GM21737 (cell line): ENCODE measurements around the gene PTCH2.

ENCODE experiments used
- ATAC-seq: cut with Tn5 transposase; IDR thresholded peaks from one replicate; pipeline ENCODE4 v1.9.1; 2021; ENCODE audit warnings: mild to moderate bottlenecking, moderate library complexity; ENCODE audit not compliant: unreplicated experiment

PTCH2 gene

GRCh38 chr1:44842862-44843655 lies at the start of gene PTCH2:
PTCH2 (minus strand) TSS chr1:44843253; CDS start chr1:44842932, 321 bp downstream.
- no peak for ATAC-seq

GRCh38 chr1:44890007-44890406 lies 47.0 kb upstream of the PTCH2 start:
- no peak for ATAC-seq

GRCh38 chr1:44885406-44885805 lies 42.4 kb upstream of the PTCH2 start:
- ATAC-seq, result no peak

GRCh38 chr1:44884746-44885145 lies 41.7 kb upstream of the PTCH2 start:
- no peak for ATAC-seq

- ATAC-seq, result no peak
Observed at GRCh38 chr1:44881011-44881632, 38.1 kb upstream of the PTCH2 start.

GRCh38 chr1:44874155-44874554 lies 31.1 kb upstream of the PTCH2 start:
- no peak for ATAC-seq

GRCh38 chr1:44870096-44870495 lies 27.0 kb upstream of the PTCH2 start:
- no peak for ATAC-seq

GRCh38 chr1:44867801-44868200 lies 24.7 kb upstream of the PTCH2 start:
- no peak for ATAC-seq

GRCh38 chr1:44862829-44863401 lies 19.9 kb upstream of the PTCH2 start:
- no peak for ATAC-seq

- no peak for ATAC-seq
Observed at GRCh38 chr1:44860891-44861425, 17.9 kb upstream of the PTCH2 start.

GRCh38 chr1:44860331-44860730 lies 17.3 kb upstream of the PTCH2 start:
- ATAC-seq, result no peak

GRCh38 chr1:44857446-44857845 lies 14.4 kb upstream of the PTCH2 start:
- no peak for ATAC-seq

GRCh38 chr1:44855742-44856141 lies 12.7 kb upstream of the PTCH2 start:
- ATAC-seq, result no peak

- ATAC-seq, result no peak
Observed at GRCh38 chr1:44854970-44855369, 11.9 kb upstream of the PTCH2 start.

GRCh38 chr1:44853201-44853600 lies 10.1 kb upstream of the PTCH2 start:
- ATAC-seq, result no peak

- ATAC-seq, result no peak
Observed at GRCh38 chr1:44851308-44851707, 8.3 kb upstream of the PTCH2 start.

- ATAC-seq, result no peak
Observed at GRCh38 chr1:44849575-44850132, 6.6 kb upstream of the PTCH2 start.

GRCh38 chr1:44848456-44849181 lies 5.6 kb upstream of the PTCH2 start:
- no peak for ATAC-seq

GRCh38 chr1:44847845-44848244 lies 4.8 kb upstream of the PTCH2 start:
- ATAC-seq, result no peak

- ATAC-seq, result no peak
Observed at GRCh38 chr1:44846985-44847384, 3.9 kb upstream of the PTCH2 start.

- ATAC-seq, result no peak
Observed at GRCh38 chr1:44842486-44842861, 579 bp downstream of the PTCH2 start.
